ENCODE data around the gene ATP6V1D.
"Not testable (repeated sequence)": the region's sequence is repeated elsewhere in the genome, so short reads cannot be mapped to it uniquely, and the experiment has no call there.

The ATP6V1D gene

GRCh38 chr14:67359775-67360469, at the start of gene ATP6V1D, which contains the start of gene EIF2S1:
Gene ATP6V1D (minus strand): TSS chr14:67359804. CDS start chr14:67359698, 106 bp downstream.
Gene EIF2S1 (plus strand): TSS chr14:67360328. CDS start chr14:67364768, 4,440 bp downstream.
- peak; percentile 100 for DNase-seq

GRCh38 chr14:67408122-67408801, 48.7 kb upstream of the ATP6V1D start:
- DNase-seq, result not testable (repeated sequence)

- DNase-seq, result no peak
Observed at GRCh38 chr14:67405771-67406170, 46.2 kb upstream of the ATP6V1D start.

- no peak for DNase-seq
Observed at GRCh38 chr14:67400434-67400833, 40.8 kb upstream of the ATP6V1D start.

- no peak for DNase-seq
Observed at GRCh38 chr14:67397536-67397935, 37.9 kb upstream of the ATP6V1D start.

- no peak for DNase-seq
Observed at GRCh38 chr14:67396381-67396970, 36.9 kb upstream of the ATP6V1D start.

- DNase-seq, result no peak
Observed at GRCh38 chr14:67395876-67396189, 36.2 kb upstream of the ATP6V1D start.

GRCh38 chr14:67395086-67395875, 35.7 kb upstream of the ATP6V1D start:
- DNase-seq, result no peak

- DNase-seq, result no peak
Observed at GRCh38 chr14:67393689-67394088, 34.1 kb upstream of the ATP6V1D start.

- no peak for DNase-seq
Observed at GRCh38 chr14:67392800-67393199, 33.2 kb upstream of the ATP6V1D start.

GRCh38 chr14:67392123-67392522, 32.5 kb upstream of the ATP6V1D start:
- DNase-seq, result no peak

- DNase-seq, result peak; percentile 61
Observed at GRCh38 chr14:67391268-67391667, 31.7 kb upstream of the ATP6V1D start.

GRCh38 chr14:67389811-67390534, 30.4 kb upstream of the ATP6V1D start:
- DNase-seq, result no peak

GRCh38 chr14:67389275-67389674, 29.7 kb upstream of the ATP6V1D start:
- DNase-seq, result peak; percentile 71

GRCh38 chr14:67387195-67387594, 27.6 kb upstream of the ATP6V1D start:
- no peak for DNase-seq

- no peak for DNase-seq
Observed at GRCh38 chr14:67385618-67386017, 26.0 kb upstream of the ATP6V1D start.

GRCh38 chr14:67385120-67385519, 25.5 kb upstream of the ATP6V1D start:
- no peak for DNase-seq

GRCh38 chr14:67377916-67378315, 18.3 kb upstream of the ATP6V1D start:
- DNase-seq, result no peak

- DNase-seq, result no peak
Observed at GRCh38 chr14:67373347-67373746, 13.7 kb upstream of the ATP6V1D start.

GRCh38 chr14:67372833-67373232, 13.2 kb upstream of the ATP6V1D start:
- no peak for DNase-seq

- DNase-seq, result no peak
Observed at GRCh38 chr14:67371247-67372148, 11.9 kb upstream of the ATP6V1D start.

- no peak for DNase-seq
Observed at GRCh38 chr14:67370830-67371229, 11.2 kb upstream of the ATP6V1D start.

Data from hematopoietic multipotent progenitor cell treated with erythropoietin and hydrocortisone succinate and interleukin-3 and kit ligand, for 8 days (in vitro differentiated cells).